K562 (cell line): Measurements from ENCODE around the gene COL23A1.

Experiments used
- CAMTA2 ChIP-seq: fragments of 250-450 bp; sonication (Bioruptor Pico); conservative IDR thresholded peaks from 2 replicates; pipeline ENCODE4 v1.5.1; 2022
- CREB1 ChIP-seq, 2 experiments: sonication (generic) in 1 of 2; formaldehyde crosslinking in 1 of 2; IDR thresholded peaks; 2 replicates each; pipeline versions ENCODE4 v1.6.1 to v1.8.0; 2012 to 2022; ENCODE audit warnings: inconsistent platforms in 1 of 2, mild to moderate bottlenecking in 1 of 2, missing genetic modification reagents in 1 of 2, moderate library complexity in 1 of 2
- ILK ChIP-seq: fragments of 450-650 bp; IDR thresholded peaks from 2 replicates; pipeline ENCODE4 v1.6.1; 2016; ENCODE audit warnings: missing genetic modification characterization, low read depth, mild to moderate bottlenecking, missing compliant biosample characterization, moderate library complexity, borderline replicate concordance
- JUND ChIP-seq, 2 experiments: IDR thresholded peaks; 2 replicates in 1 of 2; 3 replicates in 1 of 2; pipeline ENCODE4 v1.6.1; 2011; ENCODE audit warnings: borderline replicate concordance in 2 of 2, low read depth in 2 of 2, low read length in 2 of 2, improper control_type of control experiment in 1 of 2, missing biosample characterization in 1 of 2, missing genetic modification characterization in 1 of 2, missing genetic modification reagents in 1 of 2
- MYNN ChIP-seq, 2 experiments: sonication (generic); formaldehyde crosslinking in 1 of 2; IDR thresholded peaks; 2 replicates each; pipeline versions ENCODE4 v1.5.0 to v1.6.1; 2016 to 2020; ENCODE audit warnings: antibody characterized with exemption in 1 of 2, missing genetic modification reagents in 1 of 2
- NR3C1 ChIP-seq: sonication (generic); formaldehyde crosslinking; IDR thresholded peaks from 2 replicates; pipeline ENCODE4 v1.8.1; 2022; ENCODE audit warnings: missing genetic modification reagents
- POLR2A ChIP-seq: fragments of 450-650 bp; conservative IDR thresholded peaks from 2 replicates; pipeline ENCODE4 v1.6.1; 2016
- POLR2AphosphoS5 ChIP-seq: IDR thresholded peaks from 2 replicates; pipeline ENCODE4 v1.6.1; 2011; ENCODE audit warnings: mild to moderate bottlenecking, low read depth, low read length, moderate library complexity; ENCODE audit not compliant: control insufficient read depth, insufficient read depth
- SRSF1 ChIP-seq: fragments of 200-400 bp; formaldehyde crosslinking; IDR thresholded peaks from 2 replicates; pipeline ENCODE4 v1.6.1; 2017; ENCODE audit warnings: mild to moderate bottlenecking, low read depth, low read length, moderate library complexity
- TF ChIP-seq, protein P1 (sequence below): fragments of 250-450 bp; sonication (Bioruptor Pico); IDR thresholded peaks from 2 replicates; pipeline ENCODE4 v1.4.0; 2020; ENCODE audit warnings: mild to moderate bottlenecking
- TF ChIP-seq, protein P2 (sequence below): fragments of 200-600 bp; sonication (generic); IDR thresholded peaks from one replicate; pipeline ENCODE4 v1.6.1; 2012; ENCODE audit warnings: mild to moderate bottlenecking, low read depth, low read length, inconsistent platforms
- TF ChIP-seq, protein P3 (sequence below), 3 experiments: IDR thresholded peaks in 2 of 3; conservative IDR thresholded peaks in 1 of 3; 2 replicates each; pipeline ENCODE4 v1.5.1; 2011 to 2012; ENCODE audit warnings: low read length in 3 of 3, mild to moderate bottlenecking in 3 of 3, control low read depth in 2 of 3, improper control_type of control experiment in 1 of 3, inconsistent platforms in 1 of 3, low read depth in 1 of 3, mixed read lengths in 1 of 3, moderate library complexity in 1 of 3; ENCODE audit not compliant: insufficient read depth in 2 of 3

DNA sequence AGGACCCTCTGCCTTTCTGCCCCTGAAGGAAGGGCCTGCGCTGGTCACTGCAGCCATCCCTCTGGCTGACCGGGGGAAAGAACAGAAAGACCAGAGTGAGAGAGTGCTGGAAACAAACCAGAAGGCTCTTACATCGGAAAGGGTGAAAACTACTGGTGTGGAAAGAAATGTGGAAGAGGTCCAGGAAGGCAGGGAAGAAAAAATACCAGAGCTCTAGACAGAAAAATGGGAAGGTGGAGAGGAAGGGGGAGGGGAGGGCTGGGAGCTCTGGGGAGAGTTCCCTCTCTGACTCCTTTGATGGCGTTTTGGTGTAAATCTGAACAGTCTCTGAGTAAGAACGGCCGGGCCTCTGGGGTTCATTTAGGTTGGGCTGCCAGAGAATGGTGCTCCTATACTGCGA, 47.7 kb downstream of the COL23A1 start:
- TF ChIP-seq CAMTA2 (CRISPR knock-in tag) (no peak), SRSF1 (no peak), JUND (IDR thresholded peaks at IDR 0.05; ENCODE audit: borderline replicate concordance, low read depth, low read length) (no peak), JUND (tag; IDR thresholded peaks at IDR 0.05; ENCODE audit: borderline replicate concordance, low read depth, low read length) (no peak), MYNN (IDR thresholded peaks at IDR 0.05) (no peak), MYNN (CRISPR knock-in tag; IDR thresholded peaks at IDR 0.05) (no peak), CREB1 (IDR thresholded peaks at IDR 0.05) (no peak), CREB1 (CRISPR knock-in tag; IDR thresholded peaks at IDR 0.05) (no peak), ILK (tag) (no peak), POLR2A (no peak), POLR2AphosphoS5 (no peak), NR3C1 (CRISPR knock-in tag) (no peak)
- TF ChIP-seq, protein P1, sequence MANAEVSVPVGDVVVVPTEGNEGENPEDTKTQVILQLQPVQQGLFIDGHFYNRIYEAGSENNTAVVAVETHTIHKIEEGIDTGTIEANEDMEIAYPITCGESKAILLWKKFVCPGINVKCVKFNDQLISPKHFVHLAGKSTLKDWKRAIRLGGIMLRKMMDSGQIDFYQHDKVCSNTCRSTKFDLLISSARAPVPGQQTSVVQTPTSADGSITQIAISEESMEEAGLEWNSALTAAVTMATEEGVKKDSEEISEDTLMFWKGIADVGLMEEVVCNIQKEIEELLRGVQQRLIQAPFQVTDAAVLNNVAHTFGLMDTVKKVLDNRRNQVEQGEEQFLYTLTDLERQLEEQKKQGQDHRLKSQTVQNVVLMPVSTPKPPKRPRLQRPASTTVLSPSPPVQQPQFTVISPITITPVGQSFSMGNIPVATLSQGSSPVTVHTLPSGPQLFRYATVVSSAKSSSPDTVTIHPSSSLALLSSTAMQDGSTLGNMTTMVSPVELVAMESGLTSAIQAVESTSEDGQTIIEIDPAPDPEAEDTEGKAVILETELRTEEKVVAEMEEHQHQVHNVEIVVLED: no peak
- TF ChIP-seq, protein P2, sequence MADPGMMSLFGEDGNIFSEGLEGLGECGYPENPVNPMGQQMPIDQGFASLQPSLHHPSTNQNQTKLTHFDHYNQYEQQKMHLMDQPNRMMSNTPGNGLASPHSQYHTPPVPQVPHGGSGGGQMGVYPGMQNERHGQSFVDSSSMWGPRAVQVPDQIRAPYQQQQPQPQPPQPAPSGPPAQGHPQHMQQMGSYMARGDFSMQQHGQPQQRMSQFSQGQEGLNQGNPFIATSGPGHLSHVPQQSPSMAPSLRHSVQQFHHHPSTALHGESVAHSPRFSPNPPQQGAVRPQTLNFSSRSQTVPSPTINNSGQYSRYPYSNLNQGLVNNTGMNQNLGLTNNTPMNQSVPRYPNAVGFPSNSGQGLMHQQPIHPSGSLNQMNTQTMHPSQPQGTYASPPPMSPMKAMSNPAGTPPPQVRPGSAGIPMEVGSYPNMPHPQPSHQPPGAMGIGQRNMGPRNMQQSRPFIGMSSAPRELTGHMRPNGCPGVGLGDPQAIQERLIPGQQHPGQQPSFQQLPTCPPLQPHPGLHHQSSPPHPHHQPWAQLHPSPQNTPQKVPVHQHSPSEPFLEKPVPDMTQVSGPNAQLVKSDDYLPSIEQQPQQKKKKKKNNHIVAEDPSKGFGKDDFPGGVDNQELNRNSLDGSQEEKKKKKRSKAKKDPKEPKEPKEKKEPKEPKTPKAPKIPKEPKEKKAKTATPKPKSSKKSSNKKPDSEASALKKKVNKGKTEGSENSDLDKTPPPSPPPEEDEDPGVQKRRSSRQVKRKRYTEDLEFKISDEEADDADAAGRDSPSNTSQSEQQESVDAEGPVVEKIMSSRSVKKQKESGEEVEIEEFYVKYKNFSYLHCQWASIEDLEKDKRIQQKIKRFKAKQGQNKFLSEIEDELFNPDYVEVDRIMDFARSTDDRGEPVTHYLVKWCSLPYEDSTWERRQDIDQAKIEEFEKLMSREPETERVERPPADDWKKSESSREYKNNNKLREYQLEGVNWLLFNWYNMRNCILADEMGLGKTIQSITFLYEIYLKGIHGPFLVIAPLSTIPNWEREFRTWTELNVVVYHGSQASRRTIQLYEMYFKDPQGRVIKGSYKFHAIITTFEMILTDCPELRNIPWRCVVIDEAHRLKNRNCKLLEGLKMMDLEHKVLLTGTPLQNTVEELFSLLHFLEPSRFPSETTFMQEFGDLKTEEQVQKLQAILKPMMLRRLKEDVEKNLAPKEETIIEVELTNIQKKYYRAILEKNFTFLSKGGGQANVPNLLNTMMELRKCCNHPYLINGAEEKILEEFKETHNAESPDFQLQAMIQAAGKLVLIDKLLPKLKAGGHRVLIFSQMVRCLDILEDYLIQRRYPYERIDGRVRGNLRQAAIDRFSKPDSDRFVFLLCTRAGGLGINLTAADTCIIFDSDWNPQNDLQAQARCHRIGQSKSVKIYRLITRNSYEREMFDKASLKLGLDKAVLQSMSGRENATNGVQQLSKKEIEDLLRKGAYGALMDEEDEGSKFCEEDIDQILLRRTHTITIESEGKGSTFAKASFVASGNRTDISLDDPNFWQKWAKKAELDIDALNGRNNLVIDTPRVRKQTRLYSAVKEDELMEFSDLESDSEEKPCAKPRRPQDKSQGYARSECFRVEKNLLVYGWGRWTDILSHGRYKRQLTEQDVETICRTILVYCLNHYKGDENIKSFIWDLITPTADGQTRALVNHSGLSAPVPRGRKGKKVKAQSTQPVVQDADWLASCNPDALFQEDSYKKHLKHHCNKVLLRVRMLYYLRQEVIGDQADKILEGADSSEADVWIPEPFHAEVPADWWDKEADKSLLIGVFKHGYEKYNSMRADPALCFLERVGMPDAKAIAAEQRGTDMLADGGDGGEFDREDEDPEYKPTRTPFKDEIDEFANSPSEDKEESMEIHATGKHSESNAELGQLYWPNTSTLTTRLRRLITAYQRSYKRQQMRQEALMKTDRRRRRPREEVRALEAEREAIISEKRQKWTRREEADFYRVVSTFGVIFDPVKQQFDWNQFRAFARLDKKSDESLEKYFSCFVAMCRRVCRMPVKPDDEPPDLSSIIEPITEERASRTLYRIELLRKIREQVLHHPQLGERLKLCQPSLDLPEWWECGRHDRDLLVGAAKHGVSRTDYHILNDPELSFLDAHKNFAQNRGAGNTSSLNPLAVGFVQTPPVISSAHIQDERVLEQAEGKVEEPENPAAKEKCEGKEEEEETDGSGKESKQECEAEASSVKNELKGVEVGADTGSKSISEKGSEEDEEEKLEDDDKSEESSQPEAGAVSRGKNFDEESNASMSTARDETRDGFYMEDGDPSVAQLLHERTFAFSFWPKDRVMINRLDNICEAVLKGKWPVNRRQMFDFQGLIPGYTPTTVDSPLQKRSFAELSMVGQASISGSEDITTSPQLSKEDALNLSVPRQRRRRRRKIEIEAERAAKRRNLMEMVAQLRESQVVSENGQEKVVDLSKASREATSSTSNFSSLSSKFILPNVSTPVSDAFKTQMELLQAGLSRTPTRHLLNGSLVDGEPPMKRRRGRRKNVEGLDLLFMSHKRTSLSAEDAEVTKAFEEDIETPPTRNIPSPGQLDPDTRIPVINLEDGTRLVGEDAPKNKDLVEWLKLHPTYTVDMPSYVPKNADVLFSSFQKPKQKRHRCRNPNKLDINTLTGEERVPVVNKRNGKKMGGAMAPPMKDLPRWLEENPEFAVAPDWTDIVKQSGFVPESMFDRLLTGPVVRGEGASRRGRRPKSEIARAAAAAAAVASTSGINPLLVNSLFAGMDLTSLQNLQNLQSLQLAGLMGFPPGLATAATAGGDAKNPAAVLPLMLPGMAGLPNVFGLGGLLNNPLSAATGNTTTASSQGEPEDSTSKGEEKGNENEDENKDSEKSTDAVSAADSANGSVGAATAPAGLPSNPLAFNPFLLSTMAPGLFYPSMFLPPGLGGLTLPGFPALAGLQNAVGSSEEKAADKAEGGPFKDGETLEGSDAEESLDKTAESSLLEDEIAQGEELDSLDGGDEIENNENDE: no peak
- TF ChIP-seq, protein P3, sequence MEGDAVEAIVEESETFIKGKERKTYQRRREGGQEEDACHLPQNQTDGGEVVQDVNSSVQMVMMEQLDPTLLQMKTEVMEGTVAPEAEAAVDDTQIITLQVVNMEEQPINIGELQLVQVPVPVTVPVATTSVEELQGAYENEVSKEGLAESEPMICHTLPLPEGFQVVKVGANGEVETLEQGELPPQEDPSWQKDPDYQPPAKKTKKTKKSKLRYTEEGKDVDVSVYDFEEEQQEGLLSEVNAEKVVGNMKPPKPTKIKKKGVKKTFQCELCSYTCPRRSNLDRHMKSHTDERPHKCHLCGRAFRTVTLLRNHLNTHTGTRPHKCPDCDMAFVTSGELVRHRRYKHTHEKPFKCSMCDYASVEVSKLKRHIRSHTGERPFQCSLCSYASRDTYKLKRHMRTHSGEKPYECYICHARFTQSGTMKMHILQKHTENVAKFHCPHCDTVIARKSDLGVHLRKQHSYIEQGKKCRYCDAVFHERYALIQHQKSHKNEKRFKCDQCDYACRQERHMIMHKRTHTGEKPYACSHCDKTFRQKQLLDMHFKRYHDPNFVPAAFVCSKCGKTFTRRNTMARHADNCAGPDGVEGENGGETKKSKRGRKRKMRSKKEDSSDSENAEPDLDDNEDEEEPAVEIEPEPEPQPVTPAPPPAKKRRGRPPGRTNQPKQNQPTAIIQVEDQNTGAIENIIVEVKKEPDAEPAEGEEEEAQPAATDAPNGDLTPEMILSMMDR (IDR thresholded peaks at IDR 0.05 in 2 of 3, conservative IDR thresholded peaks at IDR 0.05 in 1 of 3; ENCODE audit: insufficient read depth in 2 of 3, low read depth in 1 of 3, low read length in 3 of 3): no peak
